GM10266 (cell line): ENCODE results near the gene DLGAP1.
A peak's percentile ranks its signal among the peaks of the same experiment; 100 is the strongest.
"Not testable (repeated sequence)": the region's sequence is repeated elsewhere in the genome, so short reads cannot be mapped to it uniquely, and the experiment has no call there.

Experiments
- DNase-seq: peaks from one replicate; pipeline ENCODE4 v3.0.0; 2012; ENCODE audit errors: extremely low spot score
- TF ChIP-seq, protein P1 (sequence below): IDR thresholded peaks from 2 replicates; pipeline ENCODE4 v1.5.1; 2012; ENCODE audit warnings: mild to moderate bottlenecking, low read depth; ENCODE audit not compliant: control insufficient read depth, insufficient read depth; ENCODE audit errors: missing control alignments

Gene DLGAP1

GRCh38 chr18:3706279-3707097, 748.6 kb downstream of the DLGAP1 start:
- TF ChIP-seq, protein P1, sequence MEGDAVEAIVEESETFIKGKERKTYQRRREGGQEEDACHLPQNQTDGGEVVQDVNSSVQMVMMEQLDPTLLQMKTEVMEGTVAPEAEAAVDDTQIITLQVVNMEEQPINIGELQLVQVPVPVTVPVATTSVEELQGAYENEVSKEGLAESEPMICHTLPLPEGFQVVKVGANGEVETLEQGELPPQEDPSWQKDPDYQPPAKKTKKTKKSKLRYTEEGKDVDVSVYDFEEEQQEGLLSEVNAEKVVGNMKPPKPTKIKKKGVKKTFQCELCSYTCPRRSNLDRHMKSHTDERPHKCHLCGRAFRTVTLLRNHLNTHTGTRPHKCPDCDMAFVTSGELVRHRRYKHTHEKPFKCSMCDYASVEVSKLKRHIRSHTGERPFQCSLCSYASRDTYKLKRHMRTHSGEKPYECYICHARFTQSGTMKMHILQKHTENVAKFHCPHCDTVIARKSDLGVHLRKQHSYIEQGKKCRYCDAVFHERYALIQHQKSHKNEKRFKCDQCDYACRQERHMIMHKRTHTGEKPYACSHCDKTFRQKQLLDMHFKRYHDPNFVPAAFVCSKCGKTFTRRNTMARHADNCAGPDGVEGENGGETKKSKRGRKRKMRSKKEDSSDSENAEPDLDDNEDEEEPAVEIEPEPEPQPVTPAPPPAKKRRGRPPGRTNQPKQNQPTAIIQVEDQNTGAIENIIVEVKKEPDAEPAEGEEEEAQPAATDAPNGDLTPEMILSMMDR, result no peak
- no peak for DNase-seq

DNA sequence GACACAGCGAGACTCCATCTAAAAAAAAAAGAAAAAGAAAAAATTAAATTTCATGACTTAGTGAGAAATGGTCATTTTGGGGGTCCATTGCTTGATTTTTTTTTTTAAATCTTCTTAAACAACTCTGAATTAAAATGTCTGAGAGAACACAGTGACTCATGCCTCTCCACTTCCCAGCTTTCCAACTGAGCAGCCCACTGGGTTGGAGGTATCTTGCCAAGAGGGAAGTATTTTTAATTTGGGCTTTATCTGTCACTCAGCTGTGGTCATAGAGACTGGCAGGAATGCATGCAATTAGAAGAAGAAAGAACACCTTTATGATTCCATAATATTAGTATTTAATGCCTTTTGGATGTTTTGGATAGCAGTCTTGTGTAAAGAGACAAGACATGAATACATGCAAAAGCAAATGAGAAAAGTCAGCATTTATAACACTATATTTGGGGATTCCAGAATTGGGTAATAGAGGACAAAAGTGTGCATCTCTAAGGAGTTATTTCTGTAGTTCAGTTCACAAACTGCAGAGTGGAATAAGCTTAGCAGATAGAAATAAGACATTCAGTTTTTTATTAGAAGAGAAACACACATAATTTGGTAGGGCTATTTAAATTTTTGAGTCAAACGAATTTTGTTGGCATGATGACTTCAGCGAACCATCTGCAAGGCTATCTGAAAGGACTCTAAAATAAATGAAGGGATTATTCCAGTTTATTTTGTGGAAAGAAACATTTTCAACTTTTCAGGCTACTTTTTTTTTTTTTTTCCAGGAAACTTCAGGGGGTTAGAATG, 750.4 kb downstream of the DLGAP1 start:
- DNase-seq, result no peak

DNA sequence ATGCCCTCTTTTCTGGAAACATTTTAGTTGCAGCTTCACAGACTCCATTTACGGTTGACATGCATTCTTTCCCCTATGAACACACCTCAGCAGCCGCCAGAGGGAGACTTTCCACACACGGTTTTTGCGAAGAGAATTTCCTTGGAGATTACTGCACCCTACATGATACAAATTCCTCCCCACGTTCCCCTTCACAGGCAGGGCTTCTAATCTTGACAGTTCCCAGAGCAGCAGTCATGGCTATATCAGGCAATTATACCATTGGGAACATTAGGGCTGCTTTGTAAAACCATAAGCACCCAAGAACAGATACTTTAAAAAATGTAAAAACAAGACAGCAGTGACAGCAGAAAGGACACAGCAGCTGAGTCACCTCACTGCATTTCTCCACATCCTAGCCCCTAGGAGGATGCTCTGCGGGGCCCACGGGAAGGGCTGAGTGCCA, 751.4 kb downstream of the DLGAP1 start:
- TF ChIP-seq, protein P1, result peak; percentile 62
- DNase-seq, result peak; percentile 27

More for the DNA sequence above, 750.4 kb downstream of the DLGAP1 start:
- TF ChIP-seq, protein P1, result no peak

- DNase-seq, result not testable (repeated sequence)
Measured at GRCh38 chr18:3699707-3700567, 755.2 kb downstream of the DLGAP1 start.

DNA sequence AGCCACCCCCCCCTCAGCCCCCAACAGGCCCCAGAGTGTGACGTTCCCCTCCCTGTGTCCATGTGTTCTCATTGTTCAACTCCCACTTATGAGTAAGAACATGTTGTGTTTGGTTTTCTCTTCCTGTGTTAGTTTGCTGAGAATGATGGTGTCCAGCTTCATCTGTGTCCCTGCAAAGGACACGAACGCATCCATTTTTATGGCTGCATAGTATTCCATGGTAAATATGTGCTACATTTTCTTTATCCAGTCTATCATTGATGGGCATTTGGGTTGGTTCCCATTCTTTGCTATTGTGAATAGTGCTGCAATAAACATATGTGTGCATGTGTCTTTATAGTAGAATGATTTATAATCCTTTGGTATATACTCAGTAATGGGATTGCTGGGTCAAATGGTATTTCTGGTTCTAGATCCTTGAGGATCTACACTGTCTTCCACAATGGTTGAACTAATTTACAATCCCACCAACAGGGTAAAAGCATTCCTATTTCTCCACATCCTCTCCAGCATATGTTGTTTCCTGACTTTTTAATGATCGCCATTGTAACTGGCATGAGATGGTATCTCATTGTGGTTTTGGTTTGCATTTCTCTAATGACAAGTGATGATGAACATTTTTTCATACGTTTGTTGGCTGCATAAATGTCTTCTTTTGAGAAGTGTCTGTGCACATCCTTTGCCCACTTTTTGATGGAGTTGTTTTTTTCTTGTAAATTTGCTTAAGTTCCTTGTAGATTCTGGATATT, 760.9 kb downstream of the DLGAP1 start:
- not testable (repeated sequence) for DNase-seq

DNA sequence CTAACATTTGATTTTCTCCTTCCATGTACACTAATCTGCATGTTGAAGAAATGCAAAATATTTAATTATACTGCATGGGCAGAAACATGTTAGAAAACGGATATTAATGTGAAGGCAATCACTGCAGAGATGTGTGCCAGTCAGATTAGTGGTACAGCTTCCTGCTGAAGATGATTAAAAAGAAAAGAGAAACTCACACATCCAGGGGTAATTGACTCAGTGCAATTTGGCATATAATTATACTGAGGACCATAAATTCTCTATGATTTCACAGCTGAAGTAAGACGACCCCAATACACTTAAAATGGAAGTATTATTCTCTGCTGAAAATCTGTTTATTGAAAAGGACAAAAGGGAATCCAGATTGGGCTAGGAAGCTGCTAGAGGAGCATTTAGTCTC, 761.7 kb downstream of the DLGAP1 start:
- TF ChIP-seq, protein P1, result no peak
- no peak for DNase-seq

DNA sequence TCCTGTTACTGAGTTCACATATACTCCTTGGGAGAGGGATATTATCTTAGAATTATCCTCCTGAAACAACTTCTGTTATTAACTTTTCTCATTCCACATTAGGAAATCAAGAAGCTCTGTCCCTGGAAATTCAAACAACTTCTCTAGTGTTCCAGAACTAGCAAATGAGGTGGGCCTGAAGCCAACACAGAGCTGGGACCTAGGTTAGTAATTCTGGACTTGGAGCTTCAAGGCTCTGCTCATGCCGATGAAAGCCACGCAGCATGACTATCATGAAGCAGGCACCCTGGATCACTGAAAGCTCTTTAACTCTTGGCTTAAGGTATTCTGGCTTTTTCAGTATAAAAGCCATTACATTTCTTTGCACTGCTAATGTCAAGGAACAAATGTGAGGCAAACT, 762.4 kb downstream of the DLGAP1 start:
- TF ChIP-seq, protein P1, result no peak
- DNase-seq, result no peak
